Upper lobe of left lung (tissue), 4 donors: ENCODE data around the gene THBS1.

Experiments used
- CTCF ChIP-seq, 6 experiments: fragments of 450-650 bp in 4 of 6; fragments of 200-600 bp in 2 of 6; sonication (generic) in 2 of 6; IDR thresholded peaks; one replicate each; pipeline ENCODE4 v1.5.1; 2016 to 2019; ENCODE audit warnings: antibody characterized with exemption in 6 of 6
- POLR2A ChIP-seq, 4 donors: fragments of 450-650 bp; IDR thresholded peaks; one replicate each; pipeline ENCODE4 v1.5.1; 2016 to 2017; ENCODE audit warnings: antibody characterized with exemption in 4 of 4, mild to moderate bottlenecking in 2 of 4

DNA sequence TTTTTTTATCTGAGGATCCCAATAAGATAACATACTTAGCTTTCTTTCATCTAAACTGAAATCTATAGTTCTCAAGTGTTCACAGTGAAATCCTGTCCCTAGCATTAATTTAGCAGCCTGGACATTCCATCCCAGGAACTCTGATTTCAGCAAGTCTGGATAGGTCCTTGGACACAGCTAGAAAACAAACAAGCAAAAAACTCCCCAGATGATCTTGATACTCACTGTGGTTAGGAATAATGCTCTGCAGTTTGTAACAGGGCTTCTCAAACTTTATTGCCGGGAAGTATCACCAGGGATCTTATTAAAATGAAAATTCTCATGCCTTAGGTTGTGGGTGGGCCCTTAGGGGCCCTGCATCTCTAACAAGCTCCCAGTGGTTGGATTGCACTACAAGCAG is 24.3 kb downstream of the THBS1 start:
- TF ChIP-seq CTCF (IDR thresholded peaks at IDR 0.05) (no peak), POLR2A (IDR thresholded peaks at IDR 0.05) (no peak)
